ENCODE results near the gene GAS7.

DNA sequence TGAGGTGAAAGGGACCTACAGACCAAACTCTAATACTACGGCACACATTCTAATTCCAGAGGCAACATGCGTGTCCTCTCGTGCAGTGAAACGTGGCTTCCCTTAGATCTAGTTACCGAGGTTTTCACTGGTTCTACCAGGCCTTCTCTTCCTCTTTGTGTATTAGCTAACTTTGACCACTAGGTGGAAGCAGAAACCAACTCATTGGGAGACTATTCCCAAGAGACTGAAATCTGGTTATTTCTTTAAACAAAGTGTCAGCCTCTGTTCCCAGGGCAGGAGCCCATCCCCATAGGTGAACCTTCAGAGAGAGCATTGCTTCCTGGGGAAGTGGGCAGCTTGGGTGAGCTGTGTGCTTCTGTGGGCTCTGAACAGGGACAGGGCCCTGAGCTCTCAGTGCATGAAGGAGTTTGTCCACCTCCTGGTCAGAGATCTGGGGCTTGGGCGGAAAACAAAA is 273.6 kb downstream of the GAS7 start:
- peak; percentile 81 to 91 (median 85) for TF ChIP-seq CTCF (IDR thresholded peaks at IDR 0.05)
- TF ChIP-seq POLR2A (IDR thresholded peaks at IDR 0.05) = no peak
